OCI-M2 (cell line): ENCODE results near the gene SLC6A8.
"Not testable (repeated sequence)": the region's sequence is repeated elsewhere in the genome, so short reads cannot be mapped to it uniquely, and the experiment has no call there.

Experiments used
- DNase-seq: peaks from one replicate; lab custom pipeline; 2025; ENCODE audit not compliant: unreplicated experiment; lab: John Stamatoyannopoulos, UW

Gene SLC6A8

DNA sequence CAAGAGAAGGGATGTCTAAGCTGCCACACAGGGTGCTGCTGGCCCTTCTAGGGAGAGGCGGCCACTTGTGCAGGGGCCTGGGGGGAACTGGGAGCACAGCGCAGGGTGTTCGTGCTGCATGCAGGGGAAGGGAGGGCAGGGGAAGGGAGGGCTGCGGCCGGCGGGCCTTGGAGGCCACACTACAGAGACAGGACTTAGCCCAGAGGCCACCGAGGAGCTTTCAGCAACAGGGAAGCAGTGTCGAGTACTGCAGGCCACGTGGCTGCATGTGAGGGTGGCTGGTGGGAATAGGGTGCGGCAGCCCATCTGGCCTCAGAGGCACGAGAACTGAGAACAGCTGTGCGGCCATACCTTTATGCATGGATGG is 57.3 kb downstream of the SLC6A8 start:
- DNase-seq: not testable (repeated sequence)
